DOHH2 (cell line): ENCODE measurements around the gene GIMAP8.
"Not testable (repeated sequence)": the region's sequence is repeated elsewhere in the genome, so short reads cannot be mapped to it uniquely, and the experiment has no call there.

Experiments
- H3F3A ChIP-seq: fragments of 200-600 bp; sonication (generic), shearing (Covaris generic); 2 replicates; pipeline ENCODE4 v1.6.0; 2016; ENCODE audit warnings: antibody characterized with exemption, mild to moderate bottlenecking; ENCODE audit not compliant: control insufficient read depth, insufficient read depth
- H3K27ac ChIP-seq: fragments of 200-600 bp; sonication (generic); 2 replicates; pipeline ENCODE4 v1.5.1; 2014; ENCODE audit warnings: low read depth, mild to moderate bottlenecking, low read length, moderate library complexity
- H3K27me3 ChIP-seq: fragments of 200-600 bp; sonication (generic); 2 replicates; pipeline ENCODE4 v1.6.1; 2014; ENCODE audit warnings: mild to moderate bottlenecking, low read length, mixed read lengths; ENCODE audit not compliant: control insufficient read depth
- H3K36me3 ChIP-seq: fragments of 200-600 bp; sonication (generic); 2 replicates; pipeline ENCODE4 v1.6.1; 2014; ENCODE audit warnings: mild to moderate bottlenecking, low read length, moderate library complexity, mixed read lengths; ENCODE audit not compliant: control insufficient read depth
- H3K4me1 ChIP-seq: fragments of 200-600 bp; sonication (generic); 2 replicates; pipeline ENCODE4 v1.6.1; 2014; ENCODE audit warnings: mild to moderate bottlenecking, low read length, mixed read lengths; ENCODE audit not compliant: control insufficient read depth
- H3K4me2 ChIP-seq: fragments of 200-600 bp; sonication (generic); 2 replicates; pipeline ENCODE4 v1.6.0; 2014; ENCODE audit warnings: mild to moderate bottlenecking, low read length, moderate library complexity
- H3K4me3 ChIP-seq: fragments of 200-600 bp; sonication (generic); 2 replicates; pipeline ENCODE4 v1.5.1; 2014; ENCODE audit warnings: mild to moderate bottlenecking, low read length, mixed read lengths
- H3K79me2 ChIP-seq: fragments of 200-600 bp; sonication (generic); 2 replicates; pipeline ENCODE4 v1.6.1; 2014; ENCODE audit warnings: mild to moderate bottlenecking, low read length, mixed read lengths; ENCODE audit not compliant: control insufficient read depth
- H3K9me2 ChIP-seq: fragments of 200-600 bp; sonication (generic); replicated peaks from 2 replicates; pipeline ENCODE4 v1.6.1; 2014; ENCODE audit warnings: mild to moderate bottlenecking, low read length, mixed read lengths; ENCODE audit not compliant: control insufficient read depth
- H3K9me3 ChIP-seq: fragments of 200-600 bp; sonication (generic); 2 replicates; pipeline ENCODE4 v1.6.1; 2014; ENCODE audit warnings: antibody characterized with exemption, low read length, mixed read lengths; ENCODE audit not compliant: control insufficient read depth, insufficient read depth
- H4K20me1 ChIP-seq: fragments of 200-600 bp; sonication (generic); 2 replicates; pipeline ENCODE4 v1.6.0; 2014; ENCODE audit warnings: low read depth, mild to moderate bottlenecking, antibody characterized with exemption, low read length, moderate library complexity; ENCODE audit not compliant: control insufficient read depth, insufficient read depth
- CTCF ChIP-seq: fragments of 200-600 bp; sonication (generic); IDR thresholded peaks from one replicate; pipeline ENCODE4 v1.5.1; 2014; ENCODE audit warnings: antibody characterized with exemption, mild to moderate bottlenecking, low read depth, low read length; ENCODE audit not compliant: poor library complexity, severe bottlenecking
- EZH2phosphoT487 ChIP-seq: fragments of 200-600 bp; sonication (generic); IDR thresholded peaks from 2 replicates; pipeline ENCODE4 v1.6.1; 2017; ENCODE audit warnings: borderline replicate concordance, mild to moderate bottlenecking, antibody characterized with exemption, low read length, moderate library complexity, mixed read lengths

GIMAP8 gene

DNA sequence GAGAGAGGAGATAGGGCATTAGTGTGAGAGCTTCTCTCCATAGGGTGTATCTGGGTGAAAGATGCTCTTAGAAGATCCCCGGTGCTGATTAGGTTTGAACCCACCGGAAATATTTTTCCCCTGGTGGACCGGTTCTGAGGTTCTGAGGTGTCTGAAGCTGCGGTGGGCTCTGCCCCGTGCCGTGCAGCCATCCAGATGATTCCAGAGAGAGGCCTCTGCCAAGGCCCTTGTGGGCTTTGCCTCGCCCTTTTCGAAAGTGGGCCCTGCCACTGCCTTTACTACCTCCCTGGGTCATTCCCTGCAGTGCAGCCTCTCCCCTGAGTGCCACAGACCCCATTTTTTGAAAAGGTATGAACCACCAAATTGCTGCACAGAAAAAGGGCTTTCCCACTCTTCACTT, 2.8 kb downstream of the GIMAP8 start:
- no peaks in the 10 kb centered on the region for H3K9me3 ChIP-seq
- no peak for TF ChIP-seq EZH2phosphoT487
- TF ChIP-seq CTCF: no peak
- no peaks in the 10 kb centered on the region for H4K20me1 ChIP-seq
- H3K4me1 ChIP-seq: peaks cover 4% of the 10 kb centered on the region; the same call in 1 of the 2 replicates
- no peak overlapping the region for H3K4me3 ChIP-seq
- peaks cover 43% of the 10 kb centered on the region for H3K27me3 ChIP-seq
- no peaks in the 10 kb centered on the region for H3F3A ChIP-seq
- H3K27ac ChIP-seq: no peak overlapping the region
- H3K36me3 ChIP-seq: no peaks in the 10 kb centered on the region
- no peaks in the 10 kb centered on the region for H3K79me2 ChIP-seq
- no peaks in the 10 kb centered on the region for H3K9me2 ChIP-seq
- no peak overlapping the region for H3K4me2 ChIP-seq

DNA sequence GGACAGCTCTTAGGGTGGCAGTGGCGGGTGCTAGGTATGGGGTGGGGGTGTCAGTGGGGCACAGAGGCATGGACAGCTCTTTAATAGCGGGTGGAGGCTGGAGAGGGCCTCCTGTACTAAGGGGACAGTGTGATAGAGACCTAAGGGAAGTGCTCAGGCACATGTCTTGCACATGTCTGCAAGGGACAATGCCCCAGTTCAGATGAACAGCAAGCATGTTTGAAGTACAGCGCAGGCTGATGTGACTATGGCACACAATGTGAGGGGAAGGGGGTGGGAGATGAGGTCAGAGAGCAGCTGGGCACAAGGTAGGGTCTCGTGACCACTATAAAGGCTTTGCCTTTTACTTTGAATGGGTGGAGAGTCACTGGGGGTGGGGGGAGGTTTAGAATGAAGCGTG, 3.5 kb downstream of the GIMAP8 start:
- H3F3A ChIP-seq: no peaks in the 10 kb centered on the region
- TF ChIP-seq EZH2phosphoT487: no peak
- TF ChIP-seq CTCF: no peak
- no peaks in the 10 kb centered on the region for H3K36me3 ChIP-seq
- H3K27ac ChIP-seq: no peak overlapping the region
- H3K9me3 ChIP-seq: no peaks in the 10 kb centered on the region
- H3K27me3 ChIP-seq: peaks cover 36% of the 10 kb centered on the region
- no peak overlapping the region for H3K4me3 ChIP-seq
- no peaks in the 10 kb centered on the region for H3K79me2 ChIP-seq
- peaks cover 4% of the 10 kb centered on the region; the same call in 1 of the 2 replicates for H3K4me1 ChIP-seq
- H4K20me1 ChIP-seq: no peaks in the 10 kb centered on the region
- no peaks in the 10 kb centered on the region for H3K9me2 ChIP-seq
- H3K4me2 ChIP-seq: no peak overlapping the region

DNA sequence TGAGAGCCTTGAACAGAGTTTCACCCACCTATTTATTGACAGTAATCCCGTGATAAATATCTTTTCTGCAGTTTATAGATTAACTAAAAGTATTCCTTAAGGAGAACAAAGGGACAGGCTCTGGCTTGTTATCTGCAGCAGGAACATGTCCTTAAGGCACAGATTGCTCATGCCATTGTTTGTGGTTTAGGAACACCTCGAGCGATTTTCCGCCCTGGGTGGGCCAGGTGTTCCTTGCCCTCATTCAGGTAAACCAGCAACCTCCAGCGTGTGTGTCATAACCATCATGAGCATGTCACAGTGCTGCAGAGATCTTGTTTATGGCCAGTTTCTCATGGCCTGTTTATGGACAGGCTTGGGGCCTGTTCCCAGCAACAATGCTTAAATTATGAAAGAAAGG, 6.6 kb downstream of the GIMAP8 start:
- not testable (repeated sequence) for H3K36me3 ChIP-seq, H4K20me1 ChIP-seq, H3K9me3 ChIP-seq, H3K4me1 ChIP-seq, H3K79me2 ChIP-seq, H3K27me3 ChIP-seq, H3F3A ChIP-seq, H3K9me2 ChIP-seq, H3K4me3 ChIP-seq, H3K27ac ChIP-seq, H3K4me2 ChIP-seq

GRCh38 chr7:150458235-150458634, 7.8 kb downstream of the GIMAP8 start:
- Histone ChIP-seq H3K9me2 (no peaks in the 10 kb centered on the region), H3K4me1 (no peaks in the 10 kb centered on the region), H3K27me3 (0 out of 2 replicates have a peak, but pooled peaks cover 3% of the 10 kb centered on the region), H3K79me2 (no peaks in the 10 kb centered on the region), H3K4me2 (no peak overlapping the region), H3K36me3 (no peaks in the 10 kb centered on the region), H3K9me3 (no peaks in the 10 kb centered on the region), H3F3A (no peaks in the 10 kb centered on the region), H3K4me3 (no peak overlapping the region), H4K20me1 (no peaks in the 10 kb centered on the region), H3K27ac (no peak overlapping the region)
- TF ChIP-seq EZH2phosphoT487: no peak
- TF ChIP-seq CTCF: no peak
